ENCODE data around the gene CNTN5.

- TF ChIP-seq, protein P1, sequence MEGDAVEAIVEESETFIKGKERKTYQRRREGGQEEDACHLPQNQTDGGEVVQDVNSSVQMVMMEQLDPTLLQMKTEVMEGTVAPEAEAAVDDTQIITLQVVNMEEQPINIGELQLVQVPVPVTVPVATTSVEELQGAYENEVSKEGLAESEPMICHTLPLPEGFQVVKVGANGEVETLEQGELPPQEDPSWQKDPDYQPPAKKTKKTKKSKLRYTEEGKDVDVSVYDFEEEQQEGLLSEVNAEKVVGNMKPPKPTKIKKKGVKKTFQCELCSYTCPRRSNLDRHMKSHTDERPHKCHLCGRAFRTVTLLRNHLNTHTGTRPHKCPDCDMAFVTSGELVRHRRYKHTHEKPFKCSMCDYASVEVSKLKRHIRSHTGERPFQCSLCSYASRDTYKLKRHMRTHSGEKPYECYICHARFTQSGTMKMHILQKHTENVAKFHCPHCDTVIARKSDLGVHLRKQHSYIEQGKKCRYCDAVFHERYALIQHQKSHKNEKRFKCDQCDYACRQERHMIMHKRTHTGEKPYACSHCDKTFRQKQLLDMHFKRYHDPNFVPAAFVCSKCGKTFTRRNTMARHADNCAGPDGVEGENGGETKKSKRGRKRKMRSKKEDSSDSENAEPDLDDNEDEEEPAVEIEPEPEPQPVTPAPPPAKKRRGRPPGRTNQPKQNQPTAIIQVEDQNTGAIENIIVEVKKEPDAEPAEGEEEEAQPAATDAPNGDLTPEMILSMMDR (IDR thresholded peaks at IDR 0.05) = no peak
- no peak for TF ChIP-seq EP300 (IDR thresholded peaks at IDR 0.05)
Measured at GRCh38 chr11:99535819-99536218, 515.1 kb downstream of the CNTN5 start.

Measured in upper lobe of left lung (tissue), 4 donors.